NOMO-1 (cell line): ENCODE results near the gene CCDC93.

ENCODE experiments used
- DNase-seq, 2 experiments: peaks; one replicate each; lab custom pipeline; 2025; ENCODE audit not compliant: unreplicated experiment in 2 of 2; lab: John Stamatoyannopoulos, UW

The CCDC93 gene

GRCh38 chr2:117997872-117998454 lies 15.9 kb downstream of the CCDC93 start:
- no peak for DNase-seq

GRCh38 chr2:117996525-117996924 lies 17.3 kb downstream of the CCDC93 start:
- DNase-seq, result no peak

GRCh38 chr2:117994729-117995128 lies 19.1 kb downstream of the CCDC93 start:
- no peak for DNase-seq

- no peak for DNase-seq
Measured at GRCh38 chr2:117989854-117990438, 23.9 kb downstream of the CCDC93 start.

DNA sequence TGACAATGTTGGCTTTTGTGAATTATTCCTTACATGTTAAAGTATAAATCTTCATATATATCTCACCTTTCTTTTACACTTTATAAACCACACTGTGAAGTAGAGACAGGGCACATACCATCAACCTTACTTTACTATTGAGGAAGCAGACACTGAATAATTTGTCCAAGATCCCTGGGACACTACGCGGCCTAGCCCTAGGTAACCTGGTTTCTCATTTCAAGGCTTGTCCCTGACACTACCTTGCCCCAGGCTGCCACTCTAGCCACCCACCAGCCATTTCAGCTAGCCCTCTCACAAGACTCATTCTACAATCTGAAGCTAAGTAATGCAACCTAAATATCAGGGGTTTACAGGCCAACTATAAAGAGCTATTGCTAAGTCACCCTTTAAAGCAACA lies 26.7 kb downstream of the CCDC93 start:
- DNase-seq, result no peak

DNA sequence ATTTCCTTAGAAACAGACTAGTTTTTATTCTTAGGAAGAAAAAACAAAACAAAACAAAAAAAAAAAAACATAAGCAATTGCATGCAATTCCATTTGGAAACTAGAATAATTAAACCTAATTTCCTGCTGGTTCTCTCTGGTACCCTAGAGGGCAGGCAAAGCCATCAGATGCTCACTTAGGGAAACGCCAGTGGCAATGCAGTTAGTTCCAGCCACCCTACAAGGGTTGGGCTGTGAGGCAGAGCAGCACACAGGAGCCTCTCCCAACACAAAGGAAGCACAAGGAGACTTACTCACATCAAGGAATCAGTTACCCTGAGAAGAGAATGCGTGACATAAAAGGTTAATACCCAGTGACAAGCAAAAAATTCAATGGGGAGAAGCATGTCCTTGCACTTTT lies 28.8 kb downstream of the CCDC93 start:
- DNase-seq, result no peak

DNA sequence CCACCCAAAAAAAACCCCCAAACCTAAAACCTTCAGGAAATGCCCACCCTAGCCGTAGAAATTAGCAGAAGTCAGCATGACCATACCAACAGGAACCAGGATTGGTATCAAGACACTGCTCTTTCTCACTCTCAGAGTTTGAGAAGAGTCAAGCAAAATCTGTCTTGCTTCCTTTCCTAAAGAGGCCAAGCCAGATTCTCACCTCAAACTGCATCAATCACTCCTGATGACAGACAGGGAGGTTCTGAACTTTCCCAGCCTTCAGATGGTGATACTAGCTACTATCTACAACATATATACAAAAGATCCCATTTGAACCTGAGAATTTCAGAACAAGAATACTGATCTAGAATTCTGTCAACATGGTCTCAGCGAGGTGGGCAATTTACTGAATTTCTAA lies 29.7 kb downstream of the CCDC93 start:
- no peak for DNase-seq

DNA sequence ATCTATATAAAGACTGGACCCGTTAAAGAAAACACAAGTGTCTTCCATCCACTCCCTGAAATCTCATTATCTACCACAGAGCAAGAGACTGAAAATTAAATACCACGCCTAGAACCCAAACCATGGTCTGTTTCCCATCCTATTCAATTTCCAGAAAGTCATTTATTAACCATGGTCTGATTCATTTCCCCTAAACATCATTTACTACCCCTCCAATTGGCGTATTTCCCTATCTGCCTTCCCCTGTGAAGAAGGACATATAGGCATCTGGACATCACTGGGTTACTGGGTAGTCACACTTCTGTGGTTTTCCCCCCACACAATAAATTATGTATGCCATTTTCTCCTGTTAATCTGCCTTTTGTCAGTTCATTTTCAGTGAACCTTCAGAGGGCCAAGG lies 30.8 kb downstream of the CCDC93 start:
- no peak for DNase-seq

DNA sequence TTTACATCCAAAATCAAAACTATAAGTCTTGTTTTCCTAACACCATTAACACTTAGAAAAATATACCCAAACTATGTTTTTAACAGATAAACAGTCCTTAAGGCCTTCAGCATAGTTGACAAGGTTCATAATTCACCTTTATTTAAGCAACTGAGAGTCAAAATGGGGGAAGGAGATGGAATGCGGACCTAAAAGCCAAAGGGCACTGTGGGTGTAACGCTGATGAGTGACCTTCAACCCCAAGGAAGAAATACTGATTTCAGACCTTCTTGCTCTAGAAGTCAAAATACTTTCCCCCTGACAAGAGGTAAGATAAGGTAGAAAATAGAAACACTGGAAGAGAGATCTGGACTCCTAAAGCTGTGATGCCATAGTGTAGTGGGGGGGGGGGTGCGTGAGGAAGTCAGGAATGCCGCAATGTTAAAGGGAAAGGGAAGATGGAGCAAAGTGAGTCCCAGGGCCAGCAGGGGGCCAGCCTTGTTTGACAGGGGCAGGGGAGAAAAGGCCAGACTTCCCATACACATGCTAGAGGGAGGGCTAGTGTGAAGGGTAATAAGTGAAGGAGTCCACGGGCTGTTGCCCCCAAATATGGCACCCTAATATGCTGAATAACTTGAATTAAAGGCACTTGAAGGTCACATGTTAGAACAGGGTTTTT lies 31.4 kb downstream of the CCDC93 start:
- no peak for DNase-seq

DNA sequence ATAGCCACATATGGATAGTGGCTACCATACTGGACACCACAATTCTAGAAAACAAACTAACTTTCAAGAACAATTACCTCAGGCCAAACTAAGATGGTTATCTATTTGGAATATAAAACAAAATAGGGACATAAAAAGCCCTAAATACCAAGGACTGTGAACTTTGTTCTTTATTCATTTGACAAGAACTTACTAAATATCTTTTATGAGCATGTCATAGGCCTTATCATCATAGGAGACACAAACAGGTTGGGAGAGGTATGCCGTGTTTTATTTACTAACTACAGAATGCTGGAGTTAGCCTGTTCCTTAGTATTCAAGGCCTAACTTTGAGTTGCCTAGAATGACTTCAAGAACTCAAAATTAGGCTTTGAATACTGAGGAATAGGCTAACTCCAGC lies 32.1 kb downstream of the CCDC93 start:
- DNase-seq, result no peak

DNA sequence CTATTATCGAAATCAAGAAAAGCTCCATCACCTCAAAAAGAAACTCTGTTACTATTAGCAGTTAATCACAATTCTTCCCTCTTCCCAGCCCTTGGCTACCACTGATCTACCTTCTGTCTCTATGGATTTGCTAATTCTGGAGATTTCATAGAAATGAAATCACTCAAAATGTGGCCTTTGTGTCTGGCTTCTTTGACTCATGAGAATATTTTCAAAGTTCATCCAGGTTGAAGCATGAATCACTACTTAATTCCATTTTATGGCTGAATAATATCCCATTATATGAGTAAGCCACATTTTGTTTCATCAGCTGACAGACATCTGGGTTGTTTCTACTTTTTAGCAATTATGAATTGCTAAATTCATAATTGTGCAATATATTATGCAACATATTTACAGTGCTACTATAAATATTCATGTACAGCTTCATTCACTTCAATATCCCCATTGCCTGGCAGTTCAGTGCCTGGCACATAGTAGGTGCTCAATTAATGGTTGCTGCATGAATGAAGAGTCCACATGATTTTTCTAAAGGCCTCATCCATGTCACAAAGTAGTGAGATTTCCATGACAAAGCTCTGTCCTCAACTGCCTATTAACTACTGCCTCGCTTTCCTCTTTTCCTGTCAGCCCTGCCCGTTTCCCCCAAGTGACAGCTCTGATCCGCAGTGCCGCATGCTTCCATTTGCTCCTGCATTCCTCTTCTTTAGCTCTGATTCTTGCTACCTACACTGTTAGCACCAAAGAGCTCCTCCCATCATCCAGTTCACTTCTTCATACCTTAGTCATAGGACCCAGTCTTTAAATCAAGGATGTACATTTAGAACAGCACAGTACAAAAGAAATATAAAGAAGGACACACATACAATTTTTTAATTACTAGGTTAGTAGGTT lies 32.8 kb downstream of the CCDC93 start:
- peak; percentile 7 to 76 for DNase-seq

GRCh38 chr2:117979911-117980701 lies 33.8 kb downstream of the CCDC93 start:
- no peak for DNase-seq

GRCh38 chr2:117977696-117978095 lies 36.2 kb downstream of the CCDC93 start:
- no peak for DNase-seq

DNA sequence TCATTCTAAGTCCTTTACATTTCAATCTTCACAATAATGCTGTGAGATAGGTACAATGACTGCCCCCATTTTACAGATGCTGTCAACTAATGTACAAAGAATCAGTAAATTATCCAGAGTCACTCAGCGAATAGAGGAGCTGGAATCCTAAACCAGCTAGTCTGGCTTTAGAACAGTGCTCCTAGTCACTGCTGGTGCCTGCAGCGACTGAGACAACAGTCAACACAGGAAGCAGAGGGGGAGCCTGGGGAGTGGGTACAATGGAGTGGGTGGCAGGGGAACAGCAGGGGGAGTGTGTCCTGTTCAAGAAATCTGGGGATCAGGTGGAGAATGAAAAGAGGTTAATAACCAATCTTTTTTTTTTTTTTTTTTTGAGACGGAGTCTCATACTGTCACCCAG lies 37.3 kb downstream of the CCDC93 start:
- DNase-seq, result no peak

GRCh38 chr2:117973498-117974082 lies 40.3 kb downstream of the CCDC93 start:
- no peak for DNase-seq

GRCh38 chr2:117972476-117973123 lies 41.3 kb downstream of the CCDC93 start:
- no peak for DNase-seq

DNA sequence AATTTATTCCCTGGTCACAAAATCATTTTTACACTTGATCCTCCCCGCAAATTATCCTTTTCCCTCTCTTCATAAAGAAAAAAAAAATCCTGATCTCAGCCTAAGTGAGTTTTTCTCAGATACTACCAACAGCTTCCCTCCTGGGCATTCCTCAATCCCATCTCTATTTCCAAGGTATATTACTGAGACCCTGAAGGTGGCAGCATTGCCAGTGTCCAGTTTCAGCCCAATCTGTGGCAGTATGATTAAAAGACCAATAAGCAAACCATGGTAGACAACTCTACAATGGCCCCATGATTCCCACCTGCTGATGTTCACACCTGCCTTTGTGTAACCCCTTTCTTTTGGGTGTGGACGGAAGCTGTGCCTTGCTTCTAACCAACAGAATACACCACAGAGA lies 45.1 kb downstream of the CCDC93 start:
- DNase-seq, result no peak

DNA sequence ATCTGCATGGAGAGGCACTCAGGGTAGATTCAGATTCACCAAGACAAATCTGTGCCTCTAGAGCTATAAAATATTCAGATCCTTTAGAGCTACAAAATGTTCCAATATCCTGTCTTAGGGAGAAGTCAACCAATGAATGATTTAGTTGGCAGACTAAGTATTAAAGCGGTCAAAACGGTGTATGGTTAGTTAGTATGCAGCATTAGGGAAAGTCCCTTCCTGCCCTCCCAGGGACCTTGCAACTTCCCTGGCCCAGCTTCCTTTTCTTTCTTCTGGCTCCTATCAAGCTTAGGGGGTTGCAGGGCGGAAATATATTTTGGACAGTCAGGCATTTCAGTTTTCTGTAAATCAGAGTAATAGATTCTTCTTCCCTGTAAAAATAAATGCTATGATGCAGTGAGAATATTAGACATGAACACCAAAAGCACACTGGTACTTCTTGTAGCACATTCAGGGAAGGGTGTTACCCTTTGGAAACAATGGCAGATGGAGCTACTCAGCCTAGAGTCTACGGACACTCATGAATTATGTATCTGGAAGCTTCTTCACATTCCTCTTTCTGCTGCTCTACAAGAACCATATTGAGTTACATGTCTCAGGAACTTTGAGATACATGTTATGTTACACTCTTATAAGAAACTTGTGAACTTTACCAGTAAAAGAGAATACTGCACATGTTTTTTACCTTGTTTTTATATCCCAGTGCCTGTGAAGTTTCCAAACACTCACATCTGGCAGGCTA lies 45.7 kb downstream of the CCDC93 start:
- no peak for DNase-seq

DNA sequence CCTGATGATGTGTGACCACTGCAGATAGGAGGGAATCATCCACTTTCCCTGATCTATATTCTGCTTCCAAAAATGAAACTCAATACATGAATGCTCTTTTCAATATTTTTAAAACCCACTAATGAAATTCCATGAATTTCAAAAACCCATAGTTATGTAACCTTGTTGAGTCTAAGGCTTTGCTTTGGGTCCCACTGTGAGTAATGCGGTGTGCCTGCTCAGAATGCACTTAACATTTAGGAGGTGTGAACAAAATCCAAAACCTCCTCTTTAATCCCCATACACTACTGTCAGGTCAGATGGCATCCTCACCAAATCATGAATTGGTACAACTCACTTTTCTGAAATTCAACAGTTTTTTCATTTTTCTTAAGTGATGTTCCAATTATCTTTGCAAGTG lies 50.4 kb downstream of the CCDC93 start:
- no peak for DNase-seq
